HEK293T (cell line): Measurements from ENCODE around the gene KIAA1671.

ENCODE experiments used
- ARNT ChIP-seq: fragments of 450-650 bp; IDR thresholded peaks from 2 replicates; pipeline ENCODE4 v1.6.1; 2017; ENCODE audit warnings: mild to moderate bottlenecking
- FOXA1 ChIP-seq: fragments of 450-650 bp; IDR thresholded peaks from 2 replicates; pipeline ENCODE4 v1.6.1; 2016; ENCODE audit warnings: mild to moderate bottlenecking
- SP1 ChIP-seq: fragments of 450-650 bp; IDR thresholded peaks from 2 replicates; pipeline ENCODE4 v1.6.1; 2017
- SUZ12 ChIP-seq: fragments of 450-650 bp; IDR thresholded peaks from 2 replicates; pipeline ENCODE4 v1.6.1; 2016; ENCODE audit warnings: mild to moderate bottlenecking

- TF ChIP-seq SP1, result no peak
- TF ChIP-seq FOXA1, result no peak
- no peak for TF ChIP-seq ARNT
- no peak for TF ChIP-seq SUZ12
Observed at GRCh38 chr22:25068707-25069106, 116.2 kb downstream of the KIAA1671 start.
